Prostate gland (tissue), 2 donors: ENCODE measurements around the gene CLN6. TPM values are rescaled to one million over a fixed set of nuclear protein-coding genes. Genes with fewer than 3 reads are reported as not detected.
"Not testable (repeated sequence)": the region's sequence is repeated elsewhere in the genome, so short reads cannot be mapped to it uniquely, and the experiment has no call there.

Experiments used
- DNase-seq: peaks from one replicate; pipeline ENCODE4 v3.0.0-alpha.2; 2019; ENCODE audit warnings: low spot score
- H3K27ac ChIP-seq, 2 donors: fragments of 200-600 bp; sonication (generic); 2 replicates each; pipeline ENCODE4 v1.5.1; 2017 to 2019
- H3K27me3 ChIP-seq: fragments of 200-600 bp; sonication (generic); replicated peaks from 2 replicates; pipeline ENCODE4 v1.5.1; 2019; ENCODE audit not compliant: insufficient read depth
- H3K36me3 ChIP-seq, 2 donors: fragments of 200-600 bp; sonication (generic); 1 replicate in 1 of 2; 2 replicates in 1 of 2; pipeline versions ENCODE4 v1.5.1 to v1.8.1; 2017 to 2019
- H3K4me1 ChIP-seq: fragments of 200-600 bp; sonication (generic); replicated peaks from 2 replicates; pipeline ENCODE4 v1.5.1; 2019
- H3K4me3 ChIP-seq, 2 donors: fragments of 200-600 bp; sonication (generic); 2 replicates each; pipeline ENCODE4 v1.5.1; 2017 to 2019
- H3K9me3 ChIP-seq: fragments of 200-600 bp; sonication (generic); 2 replicates; pipeline ENCODE4 v1.5.1; 2017
- CTCF ChIP-seq, 4 experiments: fragments of 200-600 bp in 2 of 4; fragments of 450-650 bp in 2 of 4; sonication (generic) in 2 of 4; IDR thresholded peaks; 1 replicate in 3 of 4; 2 replicates in 1 of 4; pipeline ENCODE4 v1.5.1; 2016 to 2019; ENCODE audit warnings: antibody characterized with exemption in 4 of 4, mild to moderate bottlenecking in 2 of 4, moderate library complexity in 2 of 4
- POLR2A ChIP-seq: fragments of 450-650 bp; IDR thresholded peaks from one replicate; pipeline ENCODE4 v1.6.1; 2016; ENCODE audit warnings: antibody characterized with exemption, mild to moderate bottlenecking
- POLR2AphosphoS5 ChIP-seq: sonication (generic); formaldehyde crosslinking; IDR thresholded peaks from one replicate; pipeline ENCODE4 v1.6.1; 2017; ENCODE audit warnings: antibody characterized with exemption
- WGBS: methylation state at CpG from one replicate; pipeline ENCODE4 v1.1.5; 2018; 5-methylcytosine and 5-hydroxymethylcytosine counted together
- intact Hi-C: fragments of 100-400 bp; cut with DNase I; formaldehyde crosslinking; loops from one replicate; pipeline ENCODE4 v1.14.2; 2022
- total RNA-seq, 2 donors: library from RNA; depleted of rRNA; stranded (reverse); fragments of >200 nt; gene quantifications; one replicate each; pipeline ENCODE4 v1.1.0, GENCODE V29; 2016

The CLN6 gene
- total RNA-seq, 2 donors from 2014 or later: 22.7 to 41.8 TPM

- no peak for DNase-seq
- intact Hi-C loops: no loop called here
- 98% methylated on average over 8 of the region's 8 CpGs for WGBS
- no peaks in the 10 kb centered on the region for H3K27me3 ChIP-seq
- H3K4me3 ChIP-seq: no peak overlapping the region
- H3K27ac ChIP-seq: no peak overlapping the region
- TF ChIP-seq POLR2AphosphoS5 (no peak), POLR2A (no peak), CTCF (IDR thresholded peaks at IDR 0.05) (no peak)
- H3K36me3 ChIP-seq: no peaks in the 10 kb centered on the region
- H3K9me3 ChIP-seq: no peaks in the 10 kb centered on the region
- no peaks in the 10 kb centered on the region for H3K4me1 ChIP-seq
These were observed 11.2 kb downstream of the CLN6 start for GRCh38 chr15:68218331-68218730.

GRCh38 chr15:68217341-68217740 is 12.2 kb downstream of the CLN6 start:
- Histone ChIP-seq H3K36me3 (no peaks in the 10 kb centered on the region), H3K4me3 (no peak overlapping the region), H3K9me3 (no peaks in the 10 kb centered on the region), H3K27ac (no peak overlapping the region), H3K27me3 (no peaks in the 10 kb centered on the region), H3K4me1 (no peaks in the 10 kb centered on the region)
- no peak for DNase-seq
- no peak for TF ChIP-seq CTCF (IDR thresholded peaks at IDR 0.05)
- no peak for TF ChIP-seq POLR2AphosphoS5
- no peak for TF ChIP-seq POLR2A
- 96% methylated on average over 4 of the region's 4 CpGs for WGBS
- intact Hi-C loops: no loop called here

- TF ChIP-seq POLR2A: no peak
- no peak for TF ChIP-seq POLR2AphosphoS5
- TF ChIP-seq CTCF (IDR thresholded peaks at IDR 0.05): no peak
- H3K36me3 ChIP-seq: no peaks in the 10 kb centered on the region
- no peak for DNase-seq
- intact Hi-C loops: no loop called here
- whole genome bisulfite sequencing: 75% methylated on average over 6 of the region's 6 CpGs
- H3K27ac ChIP-seq: no peak overlapping the region
- H3K4me1 ChIP-seq: no peaks in the 10 kb centered on the region
- no peaks in the 10 kb centered on the region for H3K27me3 ChIP-seq
- H3K9me3 ChIP-seq: no peaks in the 10 kb centered on the region
- H3K4me3 ChIP-seq: no peak overlapping the region
These were observed 14.7 kb downstream of the CLN6 start for GRCh38 chr15:68214838-68215254.

- TF ChIP-seq POLR2AphosphoS5 (no peak), POLR2A (no peak), CTCF (IDR thresholded peaks at IDR 0.05) (no peak)
- Histone ChIP-seq H3K27ac (no peak overlapping the region), H3K36me3 (no peaks in the 10 kb centered on the region), H3K9me3 (no peaks in the 10 kb centered on the region), H3K4me1 (no peaks in the 10 kb centered on the region), H3K27me3 (no peaks in the 10 kb centered on the region), H3K4me3 (no peak overlapping the region)
- DNase-seq: no peak
- intact Hi-C loops: no loop called here
- 94% methylated on average over 17 of the region's 17 CpGs for WGBS
These were observed 15.3 kb downstream of the CLN6 start for GRCh38 chr15:68213991-68214837.

- H3K4me3 ChIP-seq, H3K9me3 ChIP-seq, H3K27ac ChIP-seq, H3K36me3 ChIP-seq, DNase-seq, intact Hi-C loops, H3K4me1 ChIP-seq, H3K27me3 ChIP-seq: not testable (repeated sequence)
- 90% methylated on average over 6 of the region's 6 CpGs for WGBS
These were observed 16.1 kb downstream of the CLN6 start for GRCh38 chr15:68213491-68213845.
